B cell (primary cell): ENCODE measurements around the gene ETFB. TPM values are rescaled to one million over a fixed set of nuclear protein-coding genes. Genes with fewer than 3 reads are reported as not detected.

Source experiments
- polyA plus RNA-seq: library from polyadenylated mRNA; depleted of rRNA; stranded (reverse); fragments of >200 nt; gene quantifications from 2 replicates; pipeline ENCODE4 v1.2.3, GENCODE V29; 2012
- total RNA-seq, 2 donors: library from RNA; stranded (reverse); fragments of 120-200 nt in 1 of 2; gene quantifications; 1 replicate in 1 of 2; 2 replicates in 1 of 2; pipeline versions ENCODE4 v1.2.3 to v1.2.4, GENCODE V29; 2013 to 2022

ETFB gene
- total and polyA plus RNA-seq, 2 donors (not counting 1 experiment from before 2014, with no cell fraction given) = 33.3 to 76.5 TPM

Other genes starting within 250 kb of the ETFB start
- gene SIGLEC9, start 241.5 kb downstream of the ETFB start, total RNA-seq = not detected in 2 replicates
- gene SIGLEC9, start 241.5 kb downstream of the ETFB start, polyA plus RNA-seq = 0.32 and 0.72 TPM in 2 replicates
- gene SIGLEC7, start 224.1 kb downstream of the ETFB start, total RNA-seq = not detected in 2 replicates
- gene SIGLEC7, start 224.1 kb downstream of the ETFB start, polyA plus RNA-seq = 0.37 and 0.52 TPM in 2 replicates
- 0.49 TPM in 1 of 2 replicates, not detected in the other for gene CD33, start 141.3 kb downstream of the ETFB start, total RNA-seq
- gene CD33, start 141.3 kb downstream of the ETFB start, polyA plus RNA-seq = 0.78 and 1.3 TPM in 2 replicates
- not detected in 2 replicates for gene SIGLECL1, start 115.3 kb downstream of the ETFB start, total RNA-seq
- not detected in 2 replicates for gene SIGLECL1, start 115.3 kb downstream of the ETFB start, polyA plus RNA-seq
- not detected in 2 replicates for gene IGLON5, start 54.7 kb downstream of the ETFB start, total RNA-seq
- gene IGLON5, start 54.7 kb downstream of the ETFB start, polyA plus RNA-seq = not detected in 2 replicates
- 1.7 and 1.8 TPM in 2 replicates for gene VSIG10L, start 24.2 kb downstream of the ETFB start, total RNA-seq
- gene VSIG10L, start 24.2 kb downstream of the ETFB start, polyA plus RNA-seq = 1.3 and 1.4 TPM in 2 replicates
- 0.87 and 1.9 TPM in 2 replicates for gene CLDND2, start 2.6 kb upstream of the ETFB start, total RNA-seq
- 0.14 TPM in 1 of 2 replicates, not detected in the other for gene CLDND2, start 2.6 kb upstream of the ETFB start, polyA plus RNA-seq
- 1.9 and 2.6 TPM in 2 replicates for gene NKG7, start 6.3 kb upstream of the ETFB start, total RNA-seq
- gene NKG7, start 6.3 kb upstream of the ETFB start, polyA plus RNA-seq = 6.6 and 10.1 TPM in 2 replicates
- gene LIM2, start 21.6 kb upstream of the ETFB start, total RNA-seq = not detected in 2 replicates
- gene LIM2, start 21.6 kb upstream of the ETFB start, polyA plus RNA-seq = not detected in 2 replicates
- not detected in 2 replicates for gene C19orf84, start 24.2 kb upstream of the ETFB start, total RNA-seq
- gene C19orf84, start 24.2 kb upstream of the ETFB start, polyA plus RNA-seq = not detected in 2 replicates
- gene SIGLEC10, start 51.3 kb upstream of the ETFB start, total RNA-seq = 49.1 and 49.4 TPM in 2 replicates
- 75.4 and 87.6 TPM in 2 replicates for gene SIGLEC10, start 51.3 kb upstream of the ETFB start, polyA plus RNA-seq
- not detected in 2 replicates for gene SIGLEC8, start 92.1 kb upstream of the ETFB start, total RNA-seq
- not detected in 2 replicates for gene SIGLEC8, start 92.1 kb upstream of the ETFB start, polyA plus RNA-seq
- not detected in 2 replicates for gene CEACAM18, start 112.2 kb upstream of the ETFB start, total RNA-seq
- gene CEACAM18, start 112.2 kb upstream of the ETFB start, polyA plus RNA-seq = not detected in 2 replicates
- gene SIGLEC12, start 135.4 kb upstream of the ETFB start, total RNA-seq = not detected in 2 replicates
- 0.12 and 0.24 TPM in 2 replicates for gene SIGLEC12, start 135.4 kb upstream of the ETFB start, polyA plus RNA-seq
- gene SIGLEC6, start 165.3 kb upstream of the ETFB start, total RNA-seq = 21.2 and 28.9 TPM in 2 replicates
- gene SIGLEC6, start 165.3 kb upstream of the ETFB start, polyA plus RNA-seq = 12.3 and 35.4 TPM in 2 replicates
- gene ZNF175, start 204.9 kb upstream of the ETFB start, total RNA-seq = 31.3 and 33.0 TPM in 2 replicates
- 3.2 and 4.6 TPM in 2 replicates for gene ZNF175, start 204.9 kb upstream of the ETFB start, polyA plus RNA-seq